Neutrophil (primary cell): Measurements from ENCODE around the gene POLD2.

Source experiments
- H3K27ac ChIP-seq: fragments of 200-600 bp; sonication (generic); 2 replicates; pipeline ENCODE4 v1.5.1; 2016; ENCODE audit warnings: mild to moderate bottlenecking, moderate library complexity
- H3K27me3 ChIP-seq: fragments of 200-600 bp; sonication (generic); 2 replicates; pipeline ENCODE4 v1.6.0; 2016; ENCODE audit warnings: mild to moderate bottlenecking
- H3K36me3 ChIP-seq: fragments of 200-600 bp; sonication (generic); 2 replicates; pipeline ENCODE4 v1.5.1; 2017
- H3K4me1 ChIP-seq, 2 experiments: fragments of 200-600 bp in 1 of 2; sonication (generic) in 1 of 2; 1 replicate in 1 of 2; 2 replicates in 1 of 2; pipeline versions ENCODE4 v1.5.1 to v1.6.1; 2013 to 2016; ENCODE audit warnings: low read depth in 1 of 2, low read length in 1 of 2, mild to moderate bottlenecking in 1 of 2, moderate library complexity in 1 of 2; ENCODE audit not compliant: control insufficient read depth in 1 of 2, insufficient read depth in 1 of 2
- H3K4me3 ChIP-seq, 2 experiments: fragments of 200-600 bp in 1 of 2; sonication (generic) in 1 of 2; 1 replicate in 1 of 2; 2 replicates in 1 of 2; pipeline ENCODE4 v1.5.1; 2013 to 2016; ENCODE audit warnings: low read depth in 1 of 2, low read length in 1 of 2, mild to moderate bottlenecking in 1 of 2, moderate library complexity in 1 of 2
- H3K9me3 ChIP-seq: fragments of 200-600 bp; sonication (generic); 2 replicates; pipeline ENCODE4 v1.5.1; 2016
- CTCF ChIP-seq: fragments of 200-600 bp; sonication (generic); IDR thresholded peaks from 2 replicates; pipeline ENCODE4 v1.5.1; 2016; ENCODE audit warnings: antibody characterized with exemption

The POLD2 gene

DNA sequence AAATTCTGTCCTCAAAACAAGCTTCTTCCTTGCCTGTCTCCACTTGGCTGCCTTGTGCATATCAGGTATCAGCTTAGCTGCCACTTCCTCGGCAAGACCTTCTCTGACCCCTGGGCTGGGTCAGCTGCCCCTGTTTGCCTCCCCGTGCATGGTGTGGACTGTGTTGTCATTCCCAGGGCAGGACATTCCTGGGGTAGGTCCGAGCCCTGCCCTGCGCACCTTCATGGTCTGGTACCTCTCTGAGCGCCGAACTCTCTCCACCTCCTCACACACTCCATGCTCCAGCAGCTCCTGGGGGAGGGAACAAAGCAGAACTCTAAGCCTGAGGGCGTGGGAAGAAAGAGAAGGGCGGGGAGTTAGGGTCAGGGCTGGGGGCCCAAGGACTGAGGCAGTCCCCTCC lies 44.8 kb downstream of the POLD2 start:
- Histone ChIP-seq H3K36me3 (peaks cover 63% of the 10 kb centered on the region), H3K4me3 (no peak overlapping the region), H3K27ac (no peak overlapping the region), H3K4me1 (peaks cover 40 to 41% of the 10 kb centered on the region in 2 experiments), H3K27me3 (no peaks in the 10 kb centered on the region), H3K9me3 (no peaks in the 10 kb centered on the region)
- no peak for TF ChIP-seq CTCF

DNA sequence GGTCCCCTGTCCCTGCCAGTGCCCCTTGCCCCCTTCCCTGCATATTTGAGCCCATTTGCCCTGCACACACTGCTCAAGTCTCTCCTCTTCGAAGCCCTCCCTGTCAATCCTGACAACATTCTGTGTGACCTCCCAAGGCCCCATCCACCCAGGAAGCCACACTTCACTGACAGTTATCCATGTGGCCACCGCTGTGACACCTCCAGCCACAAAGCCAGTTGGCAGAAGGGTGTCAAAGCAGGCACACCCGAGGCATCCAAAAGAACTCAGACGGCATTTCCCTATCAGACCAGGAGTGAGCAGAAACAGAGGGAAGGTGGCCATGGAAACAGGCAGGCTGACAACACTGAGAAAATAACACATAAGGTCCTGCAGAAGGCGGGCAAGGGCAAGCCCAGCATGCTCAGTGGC lies 45.7 kb downstream of the POLD2 start:
- H3K36me3 ChIP-seq = peaks cover 71% of the 10 kb centered on the region
- H3K4me1 ChIP-seq = peaks cover 40 to 41% of the 10 kb centered on the region in 2 experiments
- peak overlapping the region; percentile 94 for H3K27ac ChIP-seq

DNA sequence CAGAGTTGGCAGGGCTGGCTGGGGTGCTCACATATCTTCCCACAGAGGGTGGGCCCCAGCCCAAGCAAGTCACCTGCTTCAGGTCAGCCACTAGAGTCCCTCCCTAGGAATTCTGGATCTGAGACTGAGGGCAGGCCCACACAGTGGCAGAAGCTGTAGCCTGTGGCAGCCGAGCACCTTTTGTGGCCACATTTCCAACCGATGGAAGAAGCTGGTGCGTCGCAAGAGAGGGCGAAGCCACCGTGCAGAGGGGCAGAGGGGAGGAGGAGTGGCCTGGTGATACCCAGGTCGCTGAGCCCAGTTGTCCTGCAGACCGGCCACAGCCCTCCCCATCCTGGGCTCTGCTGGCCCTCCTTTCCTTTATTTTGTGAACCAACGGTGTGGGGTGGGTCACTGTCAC lies 46.3 kb downstream of the POLD2 start:
- Histone ChIP-seq H3K27ac (peak overlapping the region; percentile 94), H3K36me3 (peaks cover 74% of the 10 kb centered on the region), H3K9me3 (no peaks in the 10 kb centered on the region), H3K4me1 (peaks cover 36 to 40% of the 10 kb centered on the region in 2 experiments), H3K4me3 (no peak overlapping the region), H3K27me3 (no peaks in the 10 kb centered on the region)
- TF ChIP-seq CTCF = no peak

More for the DNA sequence above, 45.7 kb downstream of the POLD2 start:
- H3K27me3 ChIP-seq = no peaks in the 10 kb centered on the region
- no peaks in the 10 kb centered on the region for H3K9me3 ChIP-seq
- TF ChIP-seq CTCF = no peak
- H3K4me3 ChIP-seq = no peak overlapping the region

DNA sequence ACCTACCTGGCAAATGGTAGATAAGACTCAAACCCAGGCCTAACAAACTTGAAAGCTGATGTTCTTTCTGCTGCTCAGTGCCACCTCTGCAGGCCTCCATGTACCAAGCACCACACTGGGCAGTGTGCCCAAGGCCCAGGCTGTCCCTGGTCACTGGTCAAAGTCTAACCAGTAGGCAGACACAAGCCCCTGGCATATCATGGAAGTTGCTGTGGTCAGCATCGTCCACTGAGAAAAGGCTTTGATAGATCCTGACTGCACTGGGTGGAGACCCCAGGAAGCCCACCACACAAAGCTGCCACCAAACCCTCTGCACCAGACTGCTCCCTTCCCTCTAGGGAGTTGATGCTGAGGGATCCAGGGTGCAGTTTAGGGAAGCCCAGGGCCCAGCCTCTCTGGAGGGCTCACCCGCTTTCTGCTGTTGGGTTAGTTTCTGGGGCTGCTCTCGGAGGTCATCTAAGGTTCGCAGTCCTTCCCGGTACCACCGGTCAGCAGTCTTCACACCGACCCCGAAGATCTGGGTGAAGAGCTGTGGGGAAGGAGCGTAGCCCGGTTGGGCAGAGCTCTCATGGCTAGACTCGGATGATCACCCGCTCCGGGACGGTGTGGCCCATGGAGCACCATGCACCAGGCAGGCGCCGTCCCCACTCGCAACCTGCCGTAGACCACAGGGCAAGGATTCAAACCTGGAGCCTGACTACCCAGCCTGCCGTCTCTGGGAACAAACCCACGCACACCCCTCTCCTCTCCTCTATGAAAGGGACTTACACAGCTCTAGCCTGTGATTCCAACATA lies 47.0 kb downstream of the POLD2 start:
- no peaks in the 10 kb centered on the region for H3K27me3 ChIP-seq
- peak overlapping the region; percentile 94 for H3K27ac ChIP-seq
- H3K4me3 ChIP-seq = no peak overlapping the region
- peaks cover 31 to 32% of the 10 kb centered on the region in 2 experiments for H3K4me1 ChIP-seq
- H3K9me3 ChIP-seq = no peaks in the 10 kb centered on the region
- TF ChIP-seq CTCF = no peak
- H3K36me3 ChIP-seq = peaks cover 74% of the 10 kb centered on the region

GRCh38 chr7:44075296-44076075 lies 47.9 kb downstream of the POLD2 start:
- no peak overlapping the region for H3K4me3 ChIP-seq
- TF ChIP-seq CTCF = no peak
- H3K27me3 ChIP-seq = no peaks in the 10 kb centered on the region
- no peaks in the 10 kb centered on the region for H3K9me3 ChIP-seq
- peaks cover 71% of the 10 kb centered on the region for H3K36me3 ChIP-seq
- H3K27ac ChIP-seq = peak overlapping the region; percentile 94
- H3K4me1 ChIP-seq = peaks cover 25 to 27% of the 10 kb centered on the region in 2 experiments
